Astrocyte of the spinal cord (primary cell): ENCODE results near the gene HOXC5.
A peak's percentile ranks its signal among the peaks of the same experiment; 100 is the strongest.

Source experiments
- DNase-seq: peaks from one replicate; pipeline ENCODE4 v3.0.0; 2011; ENCODE audit warnings: low read depth, low spot score
- H3K4me3 ChIP-seq: 2 replicates; pipeline ENCODE4 v1.5.1; 2011; ENCODE audit warnings: low read depth, mild to moderate bottlenecking, low read length, moderate library complexity
- CTCF ChIP-seq: IDR thresholded peaks from 2 replicates; pipeline ENCODE4 v1.5.1; 2012; ENCODE audit warnings: low read depth, mild to moderate bottlenecking, low read length, inconsistent platforms
- in situ Hi-C: cut with HindIII; loops from 2 replicates; pipeline ENCODE4 v1.10.0; 2017; ENCODE audit warnings: low sequenced_read_pairs

Gene HOXC5

GRCh38 chr12:54051026-54051842 lies 18.4 kb downstream of the HOXC5 start:
- in situ Hi-C loops: no loop called here
- no peak overlapping the region for H3K4me3 ChIP-seq
- no peak for TF ChIP-seq CTCF
- no peak for DNase-seq

- peak; percentile 65 for DNase-seq
- no peak overlapping the region for H3K4me3 ChIP-seq
- in situ Hi-C loops: no loop called here
- no peak for TF ChIP-seq CTCF
Measured at GRCh38 chr12:54051874-54052437, 19.1 kb downstream of the HOXC5 start.

GRCh38 chr12:54052438-54053002 lies 19.7 kb downstream of the HOXC5 start:
- in situ Hi-C loops: no loop called here
- no peak for TF ChIP-seq CTCF
- DNase-seq: peak; percentile 67
- H3K4me3 ChIP-seq: no peak overlapping the region

GRCh38 chr12:54053003-54053750 lies 20.3 kb downstream of the HOXC5 start:
- TF ChIP-seq CTCF: no peak
- in situ Hi-C loops: no loop called here
- DNase-seq: no peak
- H3K4me3 ChIP-seq: peak overlapping the region; percentile 69

- peak within 1 kb of the TSS; percentile 69 for H3K4me3 ChIP-seq
- TF ChIP-seq CTCF: no peak
- in situ Hi-C loops: no loop called here
- DNase-seq: peak; percentile 76
Measured at GRCh38 chr12:54053751-54054741, 21.2 kb downstream of the HOXC5 start, which contains the start of gene HOXC4. Gene HOXC4, plus strand, starts transcription at chr12:54053835. Its CDS starts 88 bp downstream, at chr12:54053923.
